ENCODE measurements around the gene RBM44.

GRCh38 chr2:237885931-237886684 is 87.5 kb downstream of the RBM44 start:
- TF ChIP-seq CTCF (conservative IDR thresholded peaks at IDR 0.05; ENCODE audit: low read depth, low read length) = no peak
- no peak for TF ChIP-seq EZH2phosphoT487 (IDR thresholded peaks at IDR 0.05; ENCODE audit: borderline replicate concordance, low read length)
- no peak for TF ChIP-seq EZH2 (IDR thresholded peaks at IDR 0.05; ENCODE audit: low read length, unreplicated experiment)
